Astrocyte (in vitro differentiated cells and primary cell): Measurements from ENCODE around the gene DSC3. TPM values are rescaled to one million over a fixed set of nuclear protein-coding genes. Genes with fewer than 3 reads are reported as not detected.

Source experiments
- DNase-seq: peaks from one replicate; pipeline ENCODE4 v3.0.0-alpha.2; 2010; ENCODE audit warnings: low read depth
- FAIRE-seq: peaks from 2 replicates; lab custom pipeline; 2011; peaks lifted over from hg19 to GRCh38; lab: Jason Lieb, UNC
- H2AFZ ChIP-seq: 2 replicates; pipeline ENCODE4 v1.6.0; 2012; ENCODE audit warnings: low read depth, low read length, inconsistent platforms
- H3K27ac ChIP-seq: 2 replicates; pipeline ENCODE4 v1.5.1; 2011; ENCODE audit warnings: low read depth, low read length, inconsistent platforms
- H3K27me3 ChIP-seq: 2 replicates; pipeline ENCODE4 v1.6.0; 2011; ENCODE audit warnings: low read length, inconsistent platforms; ENCODE audit not compliant: insufficient read depth
- H3K36me3 ChIP-seq: 2 replicates; pipeline ENCODE4 v1.5.1; 2011; ENCODE audit warnings: low read length, inconsistent platforms; ENCODE audit not compliant: insufficient read depth
- H3K4me1 ChIP-seq: 2 replicates; pipeline ENCODE4 v1.5.1; 2011; ENCODE audit warnings: low read length, inconsistent platforms; ENCODE audit not compliant: insufficient read depth
- H3K4me2 ChIP-seq: 2 replicates; pipeline ENCODE4 v1.6.0; 2012; ENCODE audit warnings: low read length, inconsistent platforms
- H3K4me3 ChIP-seq: 2 replicates; pipeline ENCODE4 v1.5.1; 2011; ENCODE audit warnings: low read depth, mild to moderate bottlenecking, low read length, inconsistent platforms; ENCODE audit not compliant: insufficient read depth
- H3K79me2 ChIP-seq: 2 replicates; pipeline ENCODE4 v1.6.0; 2012; ENCODE audit warnings: mild to moderate bottlenecking, low read length, inconsistent platforms; ENCODE audit not compliant: insufficient read depth
- H3K9ac ChIP-seq: 2 replicates; pipeline ENCODE4 v1.6.0; 2012; ENCODE audit warnings: mild to moderate bottlenecking, low read length, inconsistent platforms
- H3K9me3 ChIP-seq: 2 replicates; pipeline ENCODE4 v1.5.1; 2012; ENCODE audit warnings: low read depth, mild to moderate bottlenecking, low read length, inconsistent platforms; ENCODE audit not compliant: insufficient read depth
- H4K20me1 ChIP-seq: 2 replicates; pipeline ENCODE4 v1.6.0; 2012; ENCODE audit warnings: low read length, inconsistent platforms; ENCODE audit not compliant: insufficient read depth
- H3K27ac Mint-ChIP-seq: one replicate; pipeline ENCODE4 v1.8.0; 2021; ENCODE audit warnings: mild to moderate bottlenecking, mixed read lengths; ENCODE audit not compliant: unreplicated experiment
- H3K27me3 Mint-ChIP-seq: one replicate; pipeline ENCODE4 v1.8.0; 2021; ENCODE audit warnings: low read depth, mixed read lengths; ENCODE audit not compliant: unreplicated experiment
- H3K36me3 Mint-ChIP-seq: one replicate; pipeline ENCODE4 v1.8.0; 2021; ENCODE audit warnings: low read depth, mixed read lengths; ENCODE audit not compliant: unreplicated experiment
- H3K4me1 Mint-ChIP-seq: one replicate; pipeline ENCODE4 v1.8.0; 2021; ENCODE audit warnings: low read depth, mixed read lengths; ENCODE audit not compliant: unreplicated experiment
- H3K4me3 Mint-ChIP-seq: one replicate; pipeline ENCODE4 v1.8.0; 2021; ENCODE audit warnings: mild to moderate bottlenecking, moderate library complexity, mixed read lengths; ENCODE audit not compliant: unreplicated experiment
- H3K9me3 Mint-ChIP-seq: one replicate; pipeline ENCODE4 v1.8.0; 2021; ENCODE audit warnings: mild to moderate bottlenecking, mixed read lengths; ENCODE audit not compliant: unreplicated experiment
- EZH2 ChIP-seq: IDR thresholded peaks from 2 replicates; pipeline ENCODE4 v1.6.1; 2012; ENCODE audit warnings: mild to moderate bottlenecking, low read length, inconsistent platforms; ENCODE audit not compliant: insufficient read depth
- total RNA-seq: library from RNA; stranded (reverse); gene quantifications from 2 replicates; pipeline ENCODE4 v1.2.1, GENCODE V29; 2021
- TF ChIP-seq, protein P1 (sequence below): IDR thresholded peaks from 2 replicates; pipeline ENCODE4 v1.5.1; 2011; ENCODE audit warnings: low read depth, mild to moderate bottlenecking, inconsistent platforms, low read length, moderate library complexity; ENCODE audit not compliant: insufficient read depth

DSC3 gene
- total RNA-seq, 1 donor from 2014 or later, result 5.2 TPM

DNA sequence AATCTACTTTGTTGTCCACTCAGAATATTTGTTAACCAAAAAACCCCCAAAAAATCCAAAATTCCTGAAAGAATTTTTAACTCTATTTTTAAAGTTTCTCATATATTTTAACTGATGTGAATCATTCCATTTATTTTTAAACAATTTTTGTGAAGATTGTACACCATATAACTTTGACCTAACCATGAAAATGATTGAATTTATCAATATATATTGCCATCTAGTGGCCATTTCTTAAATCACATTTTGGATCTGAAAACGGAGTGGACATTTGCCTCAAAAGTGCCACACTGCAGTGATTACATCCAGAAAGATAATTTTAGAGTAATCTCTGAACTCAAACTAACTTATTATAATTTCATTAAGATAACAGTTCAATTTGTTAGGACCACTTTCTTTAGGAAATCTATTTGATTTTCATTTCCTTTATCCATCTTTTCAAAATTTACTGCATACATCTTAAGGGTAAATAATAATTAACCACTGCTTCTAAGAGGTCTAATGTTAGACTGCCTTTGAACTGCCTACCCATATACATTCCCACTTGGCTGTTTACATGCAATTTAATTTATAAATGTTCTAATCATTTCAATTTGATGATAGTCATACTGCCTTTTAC is 71.1 kb downstream of the DSC3 start:
- H3K79me2 ChIP-seq, result no peaks in the 10 kb centered on the region
- H3K4me3 ChIP-seq, result no peak overlapping the region
- no peaks in the 10 kb centered on the region for H3K36me3 ChIP-seq
- no peaks in the 10 kb centered on the region for H3K27me3 ChIP-seq
- no peak overlapping the region for H3K9ac ChIP-seq
- Mint-ChIP-seq H3K27me3 (no peaks in the 10 kb centered on the region), H3K9me3 (no peaks in the 10 kb centered on the region), H3K27ac (no peak overlapping the region), H3K36me3 (no peaks in the 10 kb centered on the region), H3K4me1 (no peaks in the 10 kb centered on the region), H3K4me3 (no peak overlapping the region)
- H2AFZ ChIP-seq, result no peak overlapping the region
- no peak overlapping the region for H3K27ac ChIP-seq
- H3K9me3 ChIP-seq, result no peaks in the 10 kb centered on the region
- H3K4me2 ChIP-seq, result no peak overlapping the region
- no peak for TF ChIP-seq EZH2
- TF ChIP-seq, protein P1, sequence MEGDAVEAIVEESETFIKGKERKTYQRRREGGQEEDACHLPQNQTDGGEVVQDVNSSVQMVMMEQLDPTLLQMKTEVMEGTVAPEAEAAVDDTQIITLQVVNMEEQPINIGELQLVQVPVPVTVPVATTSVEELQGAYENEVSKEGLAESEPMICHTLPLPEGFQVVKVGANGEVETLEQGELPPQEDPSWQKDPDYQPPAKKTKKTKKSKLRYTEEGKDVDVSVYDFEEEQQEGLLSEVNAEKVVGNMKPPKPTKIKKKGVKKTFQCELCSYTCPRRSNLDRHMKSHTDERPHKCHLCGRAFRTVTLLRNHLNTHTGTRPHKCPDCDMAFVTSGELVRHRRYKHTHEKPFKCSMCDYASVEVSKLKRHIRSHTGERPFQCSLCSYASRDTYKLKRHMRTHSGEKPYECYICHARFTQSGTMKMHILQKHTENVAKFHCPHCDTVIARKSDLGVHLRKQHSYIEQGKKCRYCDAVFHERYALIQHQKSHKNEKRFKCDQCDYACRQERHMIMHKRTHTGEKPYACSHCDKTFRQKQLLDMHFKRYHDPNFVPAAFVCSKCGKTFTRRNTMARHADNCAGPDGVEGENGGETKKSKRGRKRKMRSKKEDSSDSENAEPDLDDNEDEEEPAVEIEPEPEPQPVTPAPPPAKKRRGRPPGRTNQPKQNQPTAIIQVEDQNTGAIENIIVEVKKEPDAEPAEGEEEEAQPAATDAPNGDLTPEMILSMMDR, result peak; percentile 50
- DNase-seq (no peak), FAIRE-seq (no peak)
- no peaks in the 10 kb centered on the region for H3K4me1 ChIP-seq
- no peaks in the 10 kb centered on the region for H4K20me1 ChIP-seq

DNA sequence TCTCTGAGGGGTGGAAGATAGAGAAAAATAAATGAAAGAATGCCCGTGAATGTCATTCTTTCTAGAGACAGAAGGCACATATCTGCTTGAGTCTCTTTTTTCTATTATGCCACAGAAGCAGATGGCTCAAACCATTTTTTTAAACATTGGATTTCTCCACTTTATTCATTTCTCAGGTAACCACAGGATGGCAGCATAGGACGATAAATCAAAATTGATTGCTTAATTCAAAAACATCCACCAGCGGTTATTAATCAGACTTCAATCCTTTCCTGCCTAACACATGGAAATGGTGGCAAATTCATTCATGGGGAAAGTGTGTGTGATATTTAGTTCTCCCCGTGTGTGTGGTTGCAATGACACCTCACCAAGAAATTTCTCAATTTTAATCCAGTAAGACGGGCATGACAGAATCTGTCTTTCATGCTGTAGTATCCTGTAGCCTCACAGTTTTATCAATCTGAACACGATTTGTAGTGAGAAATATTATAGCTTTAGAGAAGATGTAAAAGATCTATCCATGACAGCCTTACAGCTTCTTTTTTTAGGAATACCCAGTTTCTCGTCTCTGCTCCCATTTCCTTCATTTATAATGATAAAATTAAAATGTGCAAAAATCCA is 72.2 kb downstream of the DSC3 start:
- Histone ChIP-seq H3K4me3 (no peak overlapping the region), H3K4me1 (no peaks in the 10 kb centered on the region), H3K9me3 (no peaks in the 10 kb centered on the region), H3K27me3 (no peaks in the 10 kb centered on the region), H3K9ac (no peak overlapping the region), H3K27ac (no peak overlapping the region), H3K36me3 (no peaks in the 10 kb centered on the region), H4K20me1 (no peaks in the 10 kb centered on the region), H3K79me2 (no peaks in the 10 kb centered on the region), H2AFZ (peak overlapping the region; percentile 39), H3K4me2 (peak overlapping the region; percentile 63)
- no peaks in the 10 kb centered on the region for H3K4me1 Mint-ChIP-seq
- TF ChIP-seq, protein P1, result peak; percentile 41
- no peak for TF ChIP-seq EZH2
- no peaks in the 10 kb centered on the region for H3K36me3 Mint-ChIP-seq
- H3K27ac Mint-ChIP-seq, result no peak overlapping the region
- no peaks in the 10 kb centered on the region for H3K9me3 Mint-ChIP-seq
- no peaks in the 10 kb centered on the region for H3K27me3 Mint-ChIP-seq
- peak; percentile 32 for DNase-seq
- H3K4me3 Mint-ChIP-seq, result no peak overlapping the region
- no peak for FAIRE-seq

DNA sequence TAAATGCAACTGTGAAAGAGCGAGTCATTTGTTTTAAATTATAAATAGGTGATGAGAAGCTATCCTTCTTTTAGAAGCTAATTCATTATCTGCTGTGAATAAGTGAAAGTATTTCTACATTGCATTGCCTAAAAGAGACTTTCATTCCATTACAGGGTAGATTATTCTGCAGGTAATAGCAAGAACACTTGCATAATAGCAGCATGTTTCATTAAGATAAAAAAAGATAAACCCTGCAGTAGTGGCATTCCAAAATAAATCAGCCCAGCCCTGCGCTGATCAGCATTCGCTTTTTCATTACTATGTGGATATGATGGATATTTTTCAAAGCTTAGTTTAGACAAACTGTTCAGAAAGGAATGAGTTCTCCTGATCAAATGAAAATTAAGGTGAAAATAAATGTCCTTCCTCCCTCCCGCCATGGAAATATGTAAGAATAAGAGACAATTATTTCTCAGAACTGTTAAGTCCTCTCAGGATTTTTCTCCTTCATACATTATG is 72.8 kb downstream of the DSC3 start:
- Mint-ChIP-seq H3K27me3 (no peaks in the 10 kb centered on the region), H3K27ac (no peak overlapping the region)
- H3K36me3 ChIP-seq, result no peaks in the 10 kb centered on the region

More for the DNA sequence above, 72.8 kb downstream of the DSC3 start:
- Mint-ChIP-seq H3K9me3 (no peaks in the 10 kb centered on the region), H3K4me1 (no peaks in the 10 kb centered on the region), H3K4me3 (no peak overlapping the region), H3K36me3 (no peaks in the 10 kb centered on the region)
- Histone ChIP-seq H3K9ac (no peak overlapping the region), H3K4me1 (no peaks in the 10 kb centered on the region), H3K27me3 (no peaks in the 10 kb centered on the region), H3K9me3 (no peaks in the 10 kb centered on the region), H4K20me1 (no peaks in the 10 kb centered on the region), H3K27ac (no peak overlapping the region), H2AFZ (no peak overlapping the region), H3K79me2 (no peaks in the 10 kb centered on the region), H3K4me3 (no peak overlapping the region), H3K4me2 (no peak overlapping the region)
- FAIRE-seq, result no peak
- TF ChIP-seq EZH2, result no peak
- TF ChIP-seq, protein P1, result no peak
- no peak for DNase-seq
